GM12864 (cell line): ENCODE results near the gene RAMP3.

Experiments used
- DNase-seq: peaks from one replicate; pipeline ENCODE4 v3.0.0-alpha.2; 2011; ENCODE audit warnings: low read depth
- H3K4me3 ChIP-seq: 2 replicates; pipeline ENCODE4 v1.5.1; 2011; ENCODE audit warnings: mild to moderate bottlenecking, low read depth, low read length, control low read depth
- TF ChIP-seq, protein P1 (sequence below): IDR thresholded peaks from 2 replicates; pipeline ENCODE4 v1.5.1; 2011; ENCODE audit warnings: low read depth, mild to moderate bottlenecking, moderate library complexity, low read length, control low read depth, inconsistent platforms; ENCODE audit errors: missing control alignments

The RAMP3 gene

DNA sequence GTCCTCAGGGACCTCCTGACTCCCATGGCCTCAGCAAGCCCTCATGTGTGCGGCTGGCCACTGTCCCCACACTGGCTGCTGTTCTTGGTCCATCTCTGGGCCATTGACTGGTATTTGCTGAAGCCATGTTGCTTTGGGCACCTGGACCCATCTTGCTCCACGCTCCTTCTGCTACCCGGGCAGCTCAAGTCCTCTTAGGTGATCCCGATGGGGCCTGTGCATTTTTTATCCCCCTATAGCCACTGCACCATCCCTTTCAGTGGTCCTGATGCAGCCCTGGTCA is 16.7 kb downstream of the RAMP3 start:
- DNase-seq: no peak
- no peak overlapping the region for H3K4me3 ChIP-seq
- TF ChIP-seq, protein P1, sequence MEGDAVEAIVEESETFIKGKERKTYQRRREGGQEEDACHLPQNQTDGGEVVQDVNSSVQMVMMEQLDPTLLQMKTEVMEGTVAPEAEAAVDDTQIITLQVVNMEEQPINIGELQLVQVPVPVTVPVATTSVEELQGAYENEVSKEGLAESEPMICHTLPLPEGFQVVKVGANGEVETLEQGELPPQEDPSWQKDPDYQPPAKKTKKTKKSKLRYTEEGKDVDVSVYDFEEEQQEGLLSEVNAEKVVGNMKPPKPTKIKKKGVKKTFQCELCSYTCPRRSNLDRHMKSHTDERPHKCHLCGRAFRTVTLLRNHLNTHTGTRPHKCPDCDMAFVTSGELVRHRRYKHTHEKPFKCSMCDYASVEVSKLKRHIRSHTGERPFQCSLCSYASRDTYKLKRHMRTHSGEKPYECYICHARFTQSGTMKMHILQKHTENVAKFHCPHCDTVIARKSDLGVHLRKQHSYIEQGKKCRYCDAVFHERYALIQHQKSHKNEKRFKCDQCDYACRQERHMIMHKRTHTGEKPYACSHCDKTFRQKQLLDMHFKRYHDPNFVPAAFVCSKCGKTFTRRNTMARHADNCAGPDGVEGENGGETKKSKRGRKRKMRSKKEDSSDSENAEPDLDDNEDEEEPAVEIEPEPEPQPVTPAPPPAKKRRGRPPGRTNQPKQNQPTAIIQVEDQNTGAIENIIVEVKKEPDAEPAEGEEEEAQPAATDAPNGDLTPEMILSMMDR: no peak

DNA sequence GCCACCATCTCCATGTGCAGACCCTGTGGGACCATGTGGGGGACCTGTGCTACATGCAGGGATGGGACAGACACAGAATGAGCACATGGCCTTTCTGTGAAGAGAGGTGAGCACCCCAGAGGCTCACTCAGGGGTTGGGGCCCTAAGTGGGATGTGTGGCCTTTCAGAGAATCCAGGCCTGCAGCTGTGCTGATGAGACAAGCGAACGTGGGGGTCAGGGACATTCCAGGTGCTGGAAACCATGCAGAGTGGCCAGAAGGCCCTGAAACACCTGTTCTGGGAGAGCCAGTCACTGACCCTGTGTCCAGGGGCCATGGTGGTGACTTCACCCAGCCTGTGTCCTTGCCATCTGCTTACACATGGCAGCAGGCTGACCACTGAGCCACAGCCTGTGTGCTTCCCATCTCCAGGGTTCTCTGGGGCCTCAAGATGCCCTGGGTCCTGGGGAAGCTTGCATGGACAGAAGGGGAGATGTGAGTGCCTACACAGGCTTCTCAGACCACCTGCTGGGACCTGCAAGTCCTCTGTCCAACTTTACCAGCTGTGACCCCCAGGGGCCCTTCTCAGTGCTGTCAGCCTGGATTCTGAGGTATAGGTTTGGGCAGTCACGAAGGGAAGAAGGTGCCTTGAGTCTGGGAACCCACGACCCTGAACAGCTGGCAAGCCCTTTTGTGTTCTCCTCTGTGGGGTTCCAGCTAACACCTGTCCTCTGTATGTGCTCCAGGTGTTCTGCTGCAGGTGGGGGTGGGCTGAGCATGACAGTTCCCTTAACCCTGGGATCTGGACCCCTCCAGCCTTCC is 17.6 kb downstream of the RAMP3 start:
- DNase-seq: no peak
- TF ChIP-seq, protein P1: no peak

DNA sequence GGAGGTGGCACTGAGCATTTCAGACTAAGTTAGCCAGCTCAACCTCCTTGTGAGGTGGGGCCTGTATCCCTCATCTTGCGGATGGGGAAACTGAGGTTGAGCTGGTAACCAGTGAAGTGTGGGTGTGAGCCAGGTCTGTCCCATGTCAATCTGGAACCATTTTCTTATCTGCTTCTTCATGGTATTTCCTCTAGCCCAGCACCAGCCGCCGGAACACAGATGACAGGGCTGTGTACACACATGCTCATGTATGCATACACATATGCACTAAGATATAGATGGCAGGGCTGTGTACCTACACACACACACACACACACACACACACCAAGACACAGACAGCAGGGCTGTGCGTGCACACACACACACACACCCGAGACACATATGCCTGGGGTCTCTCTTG is 18.5 kb downstream of the RAMP3 start:
- no peak overlapping the region for H3K4me3 ChIP-seq
- TF ChIP-seq, protein P1: no peak
- DNase-seq: no peak

More for the DNA sequence above, 17.6 kb downstream of the RAMP3 start:
- H3K4me3 ChIP-seq: no peak overlapping the region

DNA sequence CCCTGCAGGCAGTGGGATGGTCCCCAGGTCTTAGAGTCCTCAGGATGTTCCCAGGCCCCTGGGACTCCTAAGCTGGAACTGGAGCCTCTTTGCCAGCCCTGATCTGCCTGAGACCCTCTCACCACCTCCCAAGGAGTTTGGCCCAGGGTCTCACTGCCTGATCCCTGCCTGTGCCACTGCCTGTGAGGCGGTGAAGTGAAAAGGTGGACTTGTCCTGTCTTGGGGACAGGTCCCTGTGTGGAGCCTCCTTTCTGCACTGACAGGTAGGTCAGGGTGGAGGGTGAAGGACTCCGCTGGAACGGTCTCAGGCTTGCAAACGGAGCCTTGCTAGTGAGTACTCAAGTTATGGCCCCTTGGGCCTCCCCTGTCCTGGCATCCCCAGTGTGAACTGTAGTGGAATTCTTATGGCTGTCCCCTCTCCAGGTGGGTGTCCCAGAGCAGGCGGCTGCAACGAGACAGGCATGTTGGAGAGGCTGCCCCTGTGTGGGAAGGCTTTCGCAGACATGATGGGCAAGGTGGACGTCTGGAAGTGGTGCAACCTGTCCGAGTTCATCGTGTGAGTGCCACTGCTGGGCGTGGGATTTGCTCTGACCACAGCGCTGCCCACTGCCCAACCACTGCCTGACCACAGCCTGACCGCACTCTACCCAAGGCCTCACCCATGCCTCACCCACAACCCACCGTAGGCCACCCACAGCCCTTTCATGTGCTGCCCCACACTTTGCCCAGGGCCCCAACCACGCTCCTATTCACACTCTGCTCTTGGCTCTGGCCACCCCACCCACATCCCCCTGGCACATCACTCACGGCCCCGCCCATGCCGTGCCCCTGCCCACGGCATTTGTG is 19.5 kb downstream of the RAMP3 start:
- no peak overlapping the region for H3K4me3 ChIP-seq
- TF ChIP-seq, protein P1: no peak
- DNase-seq: no peak

DNA sequence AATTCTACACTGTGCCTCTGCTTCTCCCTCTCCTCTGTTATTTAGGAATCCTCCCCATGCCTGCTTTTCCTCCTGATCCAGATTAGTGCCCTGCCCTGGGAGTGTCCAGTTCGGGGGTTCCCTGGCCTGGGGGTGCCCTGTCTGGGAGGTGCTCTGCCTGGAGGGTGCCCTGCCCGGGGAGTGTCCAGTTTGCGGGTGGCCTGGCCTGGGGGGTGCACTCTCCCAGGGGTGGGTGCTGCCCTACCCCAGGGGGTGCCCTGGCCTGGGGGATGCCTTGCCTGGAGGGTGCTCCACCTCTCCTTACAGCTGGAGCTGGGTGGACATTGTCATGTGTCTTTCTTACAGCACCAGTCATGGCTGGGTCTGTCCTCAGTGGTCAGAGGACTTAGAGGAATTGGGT is 20.2 kb downstream of the RAMP3 start:
- DNase-seq: no peak
- TF ChIP-seq, protein P1: no peak
- H3K4me3 ChIP-seq: no peak overlapping the region

DNA sequence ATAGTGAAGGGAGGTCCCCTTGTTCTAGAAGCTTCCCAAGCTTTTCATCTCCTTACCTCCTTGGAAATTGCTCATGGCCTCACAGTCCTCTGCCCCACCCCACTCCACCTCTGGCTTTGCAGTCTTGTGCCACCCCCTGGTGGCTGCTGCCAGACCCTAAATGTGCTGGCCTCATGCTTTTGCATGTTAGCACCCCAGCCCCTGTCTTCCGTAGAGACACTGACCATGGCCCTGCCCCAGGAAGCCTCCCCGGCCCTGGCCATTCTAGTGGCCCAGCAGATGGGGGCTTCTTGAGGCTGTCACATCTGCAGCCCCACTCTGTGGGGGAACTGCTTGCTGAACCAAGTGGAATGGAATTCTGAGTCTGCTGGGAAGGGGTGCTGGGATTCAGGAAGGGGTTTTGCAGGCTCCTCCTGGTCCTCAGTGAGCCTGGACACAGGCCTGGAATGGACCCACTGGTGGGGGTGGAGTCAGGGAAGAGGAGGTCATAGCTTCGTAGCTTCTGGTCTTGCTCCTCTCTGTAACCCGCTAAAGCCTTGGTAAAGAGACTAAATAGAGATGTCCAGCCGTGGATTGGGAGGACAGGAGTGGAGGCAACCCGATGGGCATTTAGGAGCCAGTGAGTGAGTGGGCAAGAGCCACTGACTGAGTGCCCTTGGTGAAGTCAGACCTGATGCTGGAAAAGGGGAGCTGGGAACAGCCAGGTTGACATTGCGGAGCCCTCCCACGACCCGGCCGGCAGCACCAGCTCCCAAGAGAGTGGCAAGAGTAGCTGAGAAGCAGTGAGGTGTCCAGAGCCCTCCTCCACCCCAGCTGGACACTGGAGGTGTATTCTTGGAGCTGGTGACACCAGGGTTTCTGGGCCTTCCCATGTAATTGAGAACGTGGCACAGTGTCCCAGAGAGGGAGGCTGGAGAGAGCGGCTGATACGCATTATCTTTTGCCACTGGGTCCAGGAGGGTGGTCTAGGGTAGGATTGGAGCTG is 20.9 kb downstream of the RAMP3 start:
- TF ChIP-seq, protein P1: peak; percentile 29
- H3K4me3 ChIP-seq: no peak overlapping the region
- no peak for DNase-seq
